ENCODE results near the gene CFAP97.

CFAP97 gene

GRCh38 chr4:185196437-185196836 lies 7.4 kb downstream of the CFAP97 start:
- no peak for DNase-seq

GRCh38 chr4:185194924-185195888 lies 8.6 kb downstream of the CFAP97 start:
- DNase-seq = no peak

- no peak for DNase-seq
Observed at GRCh38 chr4:185192059-185192458, 11.7 kb downstream of the CFAP97 start.

GRCh38 chr4:185190306-185190856 lies 13.4 kb downstream of the CFAP97 start:
- no peak for DNase-seq

- DNase-seq = no peak
Observed at GRCh38 chr4:185189606-185190305, 14.0 kb downstream of the CFAP97 start.

- DNase-seq = no peak
Observed at GRCh38 chr4:185186769-185187168, 17.0 kb downstream of the CFAP97 start.

DNA sequence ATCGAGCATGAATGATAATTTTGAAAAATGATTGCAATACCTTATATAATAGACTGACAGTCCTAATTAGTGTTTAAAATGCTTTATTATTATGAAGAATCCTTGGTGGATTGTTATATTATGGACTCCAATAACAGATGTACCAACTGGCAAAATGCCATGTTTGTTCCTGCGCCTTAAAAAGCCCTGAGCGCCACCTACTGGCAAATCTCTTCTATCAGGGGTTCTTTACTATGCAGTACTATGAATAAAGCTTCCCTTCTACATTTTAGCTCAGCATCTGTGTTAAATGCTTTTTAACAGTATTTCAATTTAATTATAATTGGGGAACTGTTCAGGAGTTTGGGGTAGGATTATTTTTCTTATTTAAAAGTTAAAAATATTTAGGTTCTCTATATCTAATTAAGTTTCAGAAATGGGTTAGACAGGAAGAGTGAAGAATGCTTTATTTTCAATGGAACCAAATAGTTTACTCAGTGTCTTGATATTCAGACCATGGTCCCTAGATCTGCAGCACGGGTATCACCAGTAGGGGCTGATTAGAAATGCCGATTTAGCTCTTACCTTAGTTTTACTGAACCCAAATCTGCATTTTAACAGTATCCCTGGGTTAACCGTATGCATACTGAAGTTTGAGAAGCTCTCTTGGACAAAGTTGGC lies 20.0 kb downstream of the CFAP97 start:
- peak; percentile 84 for DNase-seq

DNA sequence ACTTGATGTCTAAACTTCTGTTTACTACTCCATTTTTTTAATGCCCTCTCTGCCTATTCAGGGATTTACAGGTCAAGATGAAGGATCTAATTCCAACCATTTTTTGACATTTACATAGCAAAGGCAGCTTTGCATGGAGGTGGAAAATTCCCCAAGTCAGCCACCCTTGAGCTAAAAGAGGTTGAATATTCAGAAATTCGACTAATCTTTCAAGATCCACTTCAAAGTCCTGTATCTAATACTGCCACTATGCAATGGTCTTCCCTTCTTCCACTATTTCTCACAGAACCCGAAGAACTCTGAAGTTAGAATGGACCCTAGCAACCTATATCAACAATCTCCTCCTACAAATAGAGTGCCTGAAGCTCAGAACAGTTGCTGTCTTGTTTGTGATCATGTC lies 21.6 kb downstream of the CFAP97 start:
- no peak for DNase-seq

DNA sequence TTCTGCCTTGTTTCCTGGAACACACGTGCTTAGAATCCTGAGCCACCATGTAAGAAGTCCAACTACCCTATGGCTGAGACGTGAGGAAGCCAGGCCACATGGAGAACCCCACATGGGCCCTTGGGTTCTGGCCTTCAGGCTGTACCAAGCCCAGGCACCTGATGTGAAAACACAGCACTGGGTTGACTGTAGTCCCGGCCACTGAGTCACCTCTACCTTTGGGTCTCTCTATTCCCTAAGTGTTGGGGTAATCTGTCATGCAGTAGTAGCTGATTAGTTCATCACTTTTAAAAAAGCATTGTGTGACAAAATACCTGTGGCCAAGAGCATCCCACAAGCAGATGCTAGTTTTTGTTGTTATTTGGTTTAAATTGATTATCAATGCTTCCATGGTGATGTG lies 24.3 kb downstream of the CFAP97 start:
- no peak for DNase-seq

DNA sequence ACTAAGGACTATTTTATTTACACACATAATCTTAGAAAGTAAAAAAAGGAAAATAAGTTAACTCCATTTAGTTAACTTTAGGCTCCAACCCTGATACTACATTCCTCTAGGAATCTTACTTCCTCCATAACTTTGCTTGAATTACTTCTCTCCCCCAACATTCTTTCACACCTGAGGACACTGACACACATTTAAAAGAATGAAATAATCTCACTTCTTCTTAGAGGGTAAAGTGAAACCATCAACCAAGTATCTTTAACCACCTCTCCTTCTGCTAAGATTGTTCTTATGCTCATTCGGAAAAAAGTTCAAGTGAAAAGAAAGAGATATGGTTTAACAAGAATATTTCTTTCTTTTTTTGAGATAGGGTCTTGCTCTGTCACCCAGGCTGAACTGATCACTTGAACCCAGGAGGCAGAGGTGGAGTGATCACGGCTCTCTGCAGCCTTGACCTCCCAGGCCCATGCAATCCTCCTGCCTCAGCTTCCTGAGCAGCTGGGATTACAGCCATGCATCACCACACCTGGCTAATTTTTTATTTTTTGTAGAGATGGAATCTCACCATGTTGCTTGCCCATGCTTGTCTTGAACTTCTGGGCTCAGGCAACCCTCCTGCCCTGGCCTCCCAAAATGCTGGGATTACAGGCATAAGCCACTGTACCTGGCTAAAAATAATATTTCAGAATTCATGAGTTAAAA lies 32.3 kb downstream of the CFAP97 start:
- no peak for DNase-seq

DNA sequence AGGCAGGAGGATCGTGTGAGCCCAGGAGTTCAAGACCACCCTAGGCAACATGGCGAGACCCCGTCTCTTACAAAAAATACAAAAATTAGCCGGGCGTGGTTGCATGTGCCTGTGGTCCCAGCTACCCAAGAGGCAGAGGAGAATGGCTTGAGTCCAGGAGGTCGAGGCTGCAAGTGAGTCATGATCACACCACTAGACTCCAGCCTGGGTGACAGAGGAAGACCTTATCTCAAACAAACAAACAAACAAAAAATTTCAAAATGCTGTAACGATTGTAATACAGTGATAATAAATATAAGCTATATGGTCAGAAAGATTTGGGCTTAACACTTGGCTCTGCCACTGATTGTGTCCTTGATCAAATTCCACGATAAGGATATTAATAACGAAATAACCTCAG lies 36.6 kb downstream of the CFAP97 start:
- DNase-seq = no peak

GRCh38 chr4:185165605-185166063 lies 38.2 kb downstream of the CFAP97 start:
- DNase-seq = no peak

- no peak for DNase-seq
Observed at GRCh38 chr4:185151296-185151695, 52.5 kb downstream of the CFAP97 start.

- DNase-seq = no peak
Observed at GRCh38 chr4:185149392-185149791, 54.4 kb downstream of the CFAP97 start.

- DNase-seq = no peak
Observed at GRCh38 chr4:185145572-185145971, 58.2 kb downstream of the CFAP97 start.

GRCh38 chr4:185144601-185145240 lies 59.1 kb downstream of the CFAP97 start:
- DNase-seq = no peak

DNA sequence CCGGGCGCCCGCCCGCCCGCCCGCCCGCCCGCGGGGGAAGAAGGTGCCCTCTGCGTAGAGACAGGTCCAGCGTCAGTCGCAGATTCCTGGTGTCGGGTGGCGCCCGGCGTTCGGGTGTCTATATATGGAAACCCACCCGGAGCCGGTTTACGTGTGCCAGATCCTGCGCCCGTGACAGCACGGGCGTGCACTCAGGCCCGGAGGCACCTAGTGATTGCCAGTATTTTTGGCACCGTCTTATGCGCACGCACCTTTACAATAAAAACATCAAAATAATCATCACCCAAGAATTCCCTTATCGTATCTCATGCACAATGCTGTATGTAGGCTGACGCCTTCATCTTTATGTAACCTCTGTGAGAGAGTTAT lies 60.2 kb downstream of the CFAP97 start:
- DNase-seq = no peak

GRCh38 chr4:185142912-185143600 lies 60.7 kb downstream of the CFAP97 start, which contains the start of gene SLC25A4:
Gene SLC25A4, plus strand, starts transcription at chr4:185143266. Its CDS starts 107 bp downstream, at chr4:185143373.
- DNase-seq = peak; percentile 35

DNA sequence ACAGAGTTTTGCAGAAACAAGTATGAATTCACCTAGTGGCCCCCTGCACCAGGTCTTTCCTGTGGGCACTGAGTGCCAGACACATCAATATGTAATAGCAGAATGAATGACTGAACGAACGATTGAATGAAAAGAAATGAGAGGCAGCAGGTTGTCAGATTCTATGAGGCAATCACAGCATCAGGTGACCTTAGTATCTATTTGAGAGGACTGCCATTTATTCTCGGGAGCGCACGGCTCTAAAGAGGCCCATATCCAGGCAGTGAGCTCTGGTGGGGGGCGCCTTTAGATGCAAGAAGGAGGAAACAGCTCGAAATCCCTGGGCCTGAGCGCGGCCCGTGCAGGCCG lies 61.3 kb downstream of the CFAP97 start:
- no peak for DNase-seq

- no peak for DNase-seq
Observed at GRCh38 chr4:185141777-185142176, 62.0 kb downstream of the CFAP97 start.

DNA sequence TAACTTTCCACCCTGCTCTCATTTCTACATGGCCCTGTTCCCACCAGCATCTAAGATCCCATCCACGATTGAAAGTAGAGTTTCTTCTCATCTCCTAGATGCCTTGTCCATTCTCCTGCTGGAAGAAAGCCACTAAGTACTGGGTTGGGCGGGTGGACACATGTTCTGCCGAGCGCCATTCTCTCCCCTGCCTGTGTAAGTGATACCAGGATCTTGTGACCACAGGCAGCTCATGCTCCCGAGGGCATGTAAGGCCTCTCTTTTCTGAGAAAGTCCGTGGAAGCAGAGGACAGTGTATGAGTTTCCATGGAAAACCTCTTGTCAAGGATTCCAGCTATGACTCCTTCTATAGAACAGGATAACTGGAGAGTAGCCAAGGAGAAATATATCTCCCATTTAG lies 64.1 kb downstream of the CFAP97 start:
- DNase-seq = no peak
